ENCODE measurements around the gene LSM14B.

LSM14B gene

DNA sequence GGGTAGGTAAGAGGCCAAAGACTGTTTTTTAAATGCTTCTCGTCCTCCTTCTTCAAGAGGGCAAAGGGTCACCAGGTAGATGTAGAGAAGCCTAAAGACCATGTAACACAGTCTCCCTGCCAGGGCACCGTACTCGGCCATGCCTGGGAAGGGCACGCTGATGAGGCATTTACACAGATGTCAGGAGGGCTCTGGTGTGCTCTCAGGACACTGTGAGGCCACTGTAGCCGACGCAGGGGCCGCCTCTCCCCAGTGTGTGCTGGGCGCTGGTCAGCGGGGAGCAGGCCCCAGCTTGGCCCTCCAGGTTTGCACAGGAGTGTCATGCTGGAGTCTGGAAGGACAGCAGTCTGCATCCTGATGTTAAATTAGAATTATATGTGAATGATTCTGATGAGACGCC is 53.4 kb downstream of the LSM14B start:
- no peak for TF ChIP-seq CTCF (IDR thresholded peaks at IDR 0.05; ENCODE audit: insufficient read depth, low read depth, low read length, missing control alignments)
- no peak for DNase-seq (ENCODE audit: low read depth)
- H3K4me3 ChIP-seq (ENCODE audit: low read depth, low read length), result no peak overlapping the region

GRCh38 chr20:62176866-62177265 is 54.6 kb downstream of the LSM14B start:
- no peak for DNase-seq (ENCODE audit: low read depth)
- no peak overlapping the region for H3K4me3 ChIP-seq (ENCODE audit: low read depth, low read length)
- TF ChIP-seq CTCF (IDR thresholded peaks at IDR 0.05; ENCODE audit: insufficient read depth, low read depth, low read length, missing control alignments), result no peak

DNA sequence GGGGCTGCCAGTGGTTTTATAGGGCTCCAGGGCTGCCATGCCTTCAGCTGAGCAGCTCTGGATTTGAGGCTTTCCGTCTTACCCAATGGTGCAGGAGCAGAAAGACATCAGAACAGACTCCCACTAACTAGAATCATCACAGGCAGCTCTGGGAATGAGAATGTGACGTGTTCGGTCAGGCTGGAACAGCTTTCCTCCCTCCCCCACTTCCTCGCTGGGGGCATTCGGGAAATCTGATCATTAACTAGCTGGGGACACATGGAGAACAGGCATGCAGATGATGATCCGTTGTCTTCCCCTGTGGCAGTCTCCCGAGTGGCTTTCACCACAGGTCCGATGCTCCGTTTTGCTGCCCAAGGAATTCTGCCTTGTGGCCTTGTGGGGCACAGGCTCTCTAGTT is 55.0 kb downstream of the LSM14B start:
- no peak for TF ChIP-seq CTCF (IDR thresholded peaks at IDR 0.05; ENCODE audit: insufficient read depth, low read depth, low read length, missing control alignments)
- DNase-seq (ENCODE audit: low read depth), result no peak
- no peak overlapping the region for H3K4me3 ChIP-seq (ENCODE audit: low read depth, low read length)

- no peak for TF ChIP-seq CTCF (IDR thresholded peaks at IDR 0.05; ENCODE audit: insufficient read depth, low read depth, low read length, missing control alignments)
- no peak overlapping the region for H3K4me3 ChIP-seq (ENCODE audit: low read depth, low read length)
- DNase-seq (ENCODE audit: low read depth), result no peak
These were observed 56.3 kb downstream of the LSM14B start for GRCh38 chr20:62178316-62179161.

DNA sequence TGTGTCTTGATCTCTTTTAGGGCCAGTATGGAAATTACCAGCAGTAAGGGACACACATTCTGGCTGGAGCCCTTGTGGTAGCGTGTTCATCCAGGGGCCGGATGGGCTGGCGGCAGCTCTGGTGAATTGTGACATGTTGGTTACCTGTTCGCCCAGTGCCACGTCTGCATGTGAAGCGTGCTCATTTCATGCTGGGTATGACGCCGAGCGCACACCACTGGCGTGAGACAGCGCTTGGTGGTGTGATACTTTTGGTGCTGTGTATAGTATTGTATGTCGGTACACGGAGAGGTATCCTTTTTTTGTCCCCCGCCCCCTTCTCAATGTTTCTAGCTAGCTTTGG is 56.9 kb downstream of the LSM14B start:
- no peak for DNase-seq (ENCODE audit: low read depth)
- no peak overlapping the region for H3K4me3 ChIP-seq (ENCODE audit: low read depth, low read length)
- TF ChIP-seq CTCF (IDR thresholded peaks at IDR 0.05; ENCODE audit: insufficient read depth, low read depth, low read length, missing control alignments), result no peak

DNA sequence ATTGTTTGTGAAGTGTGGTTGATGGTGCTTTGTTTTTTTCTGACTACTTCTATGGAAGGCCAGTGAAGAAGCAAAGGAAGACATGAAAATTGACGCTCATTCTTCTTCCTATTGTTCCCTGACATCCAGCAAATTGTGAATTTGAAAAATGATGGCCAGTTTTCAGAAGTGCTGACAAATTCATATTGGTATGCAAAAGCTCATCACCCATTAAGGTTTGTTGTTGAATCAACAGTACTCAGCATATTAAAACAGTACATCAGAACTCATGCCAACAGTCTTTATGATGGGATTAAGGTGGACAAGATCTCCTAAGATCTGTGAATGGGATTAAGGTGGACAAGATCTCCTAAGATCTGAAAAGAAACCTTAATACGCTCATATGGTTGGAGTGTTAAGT is 59.5 kb downstream of the LSM14B start:
- TF ChIP-seq CTCF (IDR thresholded peaks at IDR 0.05; ENCODE audit: insufficient read depth, low read depth, low read length, missing control alignments), result no peak
- peak overlapping the region; percentile 97 for H3K4me3 ChIP-seq (ENCODE audit: low read depth, low read length)
- DNase-seq (ENCODE audit: low read depth), result no peak
